ENCODE data around the gene AXIN2. TPM values are rescaled to one million over a fixed set of nuclear protein-coding genes. Genes with fewer than 3 reads are reported as not detected.
"Not testable (repeated sequence)": the region's sequence is repeated elsewhere in the genome, so short reads cannot be mapped to it uniquely, and the experiment has no call there.

The AXIN2 gene
- total RNA-seq, 1 donor from 2014 or later = 27.8 TPM

- DNase-seq = no peak
Measured at GRCh38 chr17:65536573-65537342, 24.7 kb downstream of the AXIN2 start.

- no peak for DNase-seq
Measured at GRCh38 chr17:65535777-65536572, 25.5 kb downstream of the AXIN2 start.

- no peak for DNase-seq
Measured at GRCh38 chr17:65533852-65534457, 27.5 kb downstream of the AXIN2 start.

- no peak for DNase-seq
Measured at GRCh38 chr17:65533056-65533745, 28.2 kb downstream of the AXIN2 start.

GRCh38 chr17:65532101-65532890 lies 29.2 kb downstream of the AXIN2 start:
- peak; percentile 51 for DNase-seq

GRCh38 chr17:65531256-65532100 lies 30.0 kb downstream of the AXIN2 start:
- peak; percentile 78 for DNase-seq

- peak; percentile 42 for DNase-seq
Measured at GRCh38 chr17:65530523-65531255, 30.8 kb downstream of the AXIN2 start.

- DNase-seq = no peak
Measured at GRCh38 chr17:65529761-65530522, 31.5 kb downstream of the AXIN2 start.

GRCh38 chr17:65529040-65529633 lies 32.3 kb downstream of the AXIN2 start:
- no peak for DNase-seq

- DNase-seq = no peak
Measured at GRCh38 chr17:65527857-65528591, 33.4 kb downstream of the AXIN2 start.

GRCh38 chr17:65527381-65527780 lies 34.1 kb downstream of the AXIN2 start:
- DNase-seq = no peak

- DNase-seq = not testable (repeated sequence)
Measured at GRCh38 chr17:65526854-65527253, 34.6 kb downstream of the AXIN2 start.

GRCh38 chr17:65523853-65524664 lies 37.4 kb downstream of the AXIN2 start:
- no peak for DNase-seq

GRCh38 chr17:65523411-65523810 lies 38.0 kb downstream of the AXIN2 start:
- no peak for DNase-seq

- DNase-seq = no peak
Measured at GRCh38 chr17:65522751-65523404, 38.6 kb downstream of the AXIN2 start.

- no peak for DNase-seq
Measured at GRCh38 chr17:65519462-65519861, 42.0 kb downstream of the AXIN2 start.

- DNase-seq = no peak
Measured at GRCh38 chr17:65518256-65518655, 43.2 kb downstream of the AXIN2 start.

Data from tongue (tissue), 2 donors.